T-helper 2 cell treated with Interferon-gamma antibody and Interleukin-4, amounts not matched to agents 100 ng/mL and 5 ng/mL, for 36 hours (primary cell): ENCODE results near the gene CENPC. TPM values are rescaled to one million over a fixed set of nuclear protein-coding genes. Genes with fewer than 3 reads are reported as not detected.

Experiments
- intact Hi-C: fragments of 100-400 bp; cut with micrococcal nuclease; formaldehyde crosslinking; loops from one replicate; pipeline ENCODE4 v1.15.1; 2023
- total RNA-seq: library from RNA; stranded (reverse); gene quantifications from 2 replicates; pipeline ENCODE4 v1.2.3, GENCODE V29; 2022

CENPC gene
- 34.3 and 37.3 TPM in 2 replicates for total RNA-seq

DNA sequence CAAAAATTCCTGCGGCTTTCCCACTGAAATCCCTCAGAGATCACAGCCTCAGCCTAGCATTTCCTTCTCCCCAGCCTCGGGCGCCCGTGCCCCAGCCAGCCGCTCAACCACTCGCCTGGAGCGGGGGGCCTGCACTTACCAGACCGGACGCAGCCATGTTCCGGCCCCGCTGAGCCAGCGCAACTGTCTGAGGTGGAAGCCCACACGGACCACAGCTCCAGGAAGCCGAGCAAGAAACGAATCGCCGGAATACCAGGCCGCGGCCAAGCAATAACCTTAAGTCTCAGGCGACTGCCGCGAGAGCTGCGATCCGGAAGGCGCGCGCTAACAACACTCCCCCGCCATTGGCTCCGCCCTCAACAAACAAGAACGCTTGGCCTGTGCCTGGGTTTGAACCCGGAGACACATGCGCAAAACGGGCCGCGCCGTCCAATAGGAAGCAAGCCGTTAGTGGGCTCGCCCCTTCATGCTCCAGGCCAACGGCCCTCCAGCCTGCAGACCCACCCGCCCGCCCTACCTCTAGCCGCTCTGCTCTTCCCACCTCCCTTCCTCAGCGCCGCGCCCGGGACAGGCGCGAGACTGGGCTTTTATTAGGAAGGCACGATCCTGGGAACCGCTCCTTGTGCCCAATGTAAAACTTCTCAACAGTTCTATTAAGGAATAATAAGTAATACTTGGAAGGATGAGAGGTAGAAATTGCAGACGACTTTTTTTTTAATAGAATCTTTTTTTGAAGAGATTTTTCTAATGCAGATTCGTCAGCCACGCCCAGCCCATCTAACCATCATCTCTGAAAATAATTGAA is at the start of gene CENPC:
Gene CENPC (minus strand): TSS at position 305 of the 805 bp plus-strand sequence. CDS start 148 bp downstream, at position 157.
- intact Hi-C loops: loop anchor here (1.0 to 10.0 kb wide), 8 partner anchors 13 to 799 kb away; partner anchors contain the start of genes STAP1 and UBA6

DNA sequence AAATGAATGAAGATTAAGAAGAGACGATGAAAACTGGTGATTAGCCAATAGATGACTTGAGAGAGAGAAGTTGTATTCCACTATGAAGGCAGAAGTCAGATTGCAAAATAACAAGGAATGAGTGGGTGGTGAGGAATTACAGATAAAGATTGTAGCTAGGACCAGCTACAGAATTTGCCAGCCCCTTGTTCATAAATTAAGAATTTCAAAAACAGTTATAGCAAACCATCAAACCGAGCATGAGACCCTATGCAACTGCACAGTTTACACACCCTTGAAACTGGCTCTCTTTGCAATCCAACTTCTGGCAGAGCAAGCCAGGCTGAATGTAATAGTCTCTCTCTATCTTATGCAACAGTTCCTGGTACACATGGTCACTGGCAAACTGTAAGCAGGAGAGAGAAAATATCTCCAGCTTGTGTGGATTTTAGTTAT is 48.5 kb upstream of the CENPC start:
- intact Hi-C loops: no loop called here

- intact Hi-C loops: no loop called here
These were observed 41.9 kb upstream of the CENPC start for GRCh38 chr4:67587156-67587555.

- intact Hi-C loops: no loop called here
These were observed 39.2 kb upstream of the CENPC start for GRCh38 chr4:67584496-67584895.

DNA sequence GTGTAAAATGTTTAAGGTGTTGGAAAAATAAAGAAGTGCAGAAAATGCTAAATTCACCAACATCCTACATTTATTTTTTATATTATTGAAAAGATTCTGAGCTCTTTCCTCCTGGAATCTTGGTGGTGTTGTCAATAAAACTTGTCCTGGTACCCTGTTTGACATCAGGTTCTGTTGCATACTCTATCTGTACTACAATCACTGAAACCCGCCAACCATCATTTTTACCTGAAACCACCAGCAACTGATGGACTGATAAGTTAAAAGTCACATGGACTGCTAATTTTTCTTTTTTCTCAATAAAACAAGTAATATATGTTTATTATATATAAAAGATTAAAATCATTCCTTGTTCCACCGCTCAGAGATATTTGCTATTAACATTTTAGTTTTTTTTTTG is 36.6 kb upstream of the CENPC start:
- intact Hi-C loops: loop anchor here (1.0 to 2.0 kb wide), 4 partner anchors 9 to 118 kb away; partner anchors contain the start of genes CENPC and STAP1

GRCh38 chr4:67581208-67581857 is 36.0 kb upstream of the CENPC start:
- intact Hi-C loops: loop anchor here (1.0 to 2.0 kb wide), 4 partner anchors 8 to 119 kb away; partner anchors contain the start of genes CENPC and STAP1

DNA sequence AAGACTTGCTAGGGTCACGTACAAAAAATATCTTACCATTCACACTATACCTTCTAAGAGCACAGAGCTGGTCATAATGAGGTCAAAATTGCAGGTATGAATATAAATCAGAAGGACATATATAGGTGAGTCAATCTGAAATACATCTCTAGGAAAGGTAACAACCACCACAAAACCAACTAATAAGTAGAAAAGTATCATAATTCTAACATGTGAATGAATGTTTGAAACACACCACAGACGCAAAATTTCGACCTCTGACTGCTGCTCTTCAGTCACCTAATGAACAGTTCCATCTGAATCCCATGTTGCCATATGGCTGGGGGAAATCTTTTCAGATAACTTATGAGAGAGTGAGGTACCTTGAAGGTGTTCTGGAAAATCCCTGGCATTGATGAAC is 35.3 kb upstream of the CENPC start:
- intact Hi-C loops: loop anchor here (2.0 kb wide), 1 partner anchor 36 kb away; the partner anchor contains the start of gene CENPC

DNA sequence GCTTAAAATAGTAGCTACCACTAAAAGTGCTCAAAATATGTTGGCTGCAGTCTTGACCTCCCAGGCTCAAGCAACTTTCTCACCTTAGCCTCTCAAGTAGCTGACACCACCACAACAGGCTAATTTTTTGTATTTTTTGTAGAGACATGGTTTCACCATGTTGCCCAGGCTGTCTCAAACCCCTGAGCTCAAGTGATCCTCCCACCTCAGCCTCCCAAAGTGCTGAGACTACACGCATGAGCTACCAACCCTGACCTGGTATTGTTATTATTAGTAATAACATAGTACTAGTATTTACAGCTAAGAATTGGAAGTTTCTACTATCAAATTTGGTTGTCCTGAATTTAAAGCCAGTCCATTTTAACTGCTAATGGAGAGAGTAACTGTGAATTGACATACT is 31.2 kb upstream of the CENPC start:
- intact Hi-C loops: no loop called here

DNA sequence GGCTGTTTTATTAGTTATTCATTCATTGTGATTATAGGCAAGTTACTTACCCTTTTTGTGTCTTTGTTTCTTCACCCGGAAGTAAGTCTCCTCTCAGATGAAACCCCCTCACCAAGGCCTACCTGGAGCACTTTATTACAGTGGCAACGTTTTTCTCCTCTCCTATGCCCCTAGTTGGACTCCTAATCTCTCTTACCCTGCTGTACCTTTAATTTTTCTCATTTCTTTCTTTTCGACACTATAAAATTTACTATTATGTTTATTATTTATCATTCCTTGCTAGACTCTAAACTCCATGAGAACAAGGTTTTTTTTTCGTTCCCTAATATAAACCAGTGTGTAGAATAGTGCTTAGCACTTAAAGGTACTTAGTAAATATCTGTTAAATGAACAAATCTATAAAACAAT is 30.8 kb upstream of the CENPC start:
- intact Hi-C loops: no loop called here

- intact Hi-C loops: loop anchor here (1.0 kb wide), 1 partner anchor 30 kb away; the partner anchor contains the start of gene CENPC
These were observed 30.1 kb upstream of the CENPC start for GRCh38 chr4:67575232-67576058.

GRCh38 chr4:67573193-67573592 is 27.9 kb upstream of the CENPC start:
- intact Hi-C loops: loop anchor here (1.0 to 5.0 kb wide), 2 partner anchors 8 to 59 kb away; no protein-coding TSS in a partner anchor

DNA sequence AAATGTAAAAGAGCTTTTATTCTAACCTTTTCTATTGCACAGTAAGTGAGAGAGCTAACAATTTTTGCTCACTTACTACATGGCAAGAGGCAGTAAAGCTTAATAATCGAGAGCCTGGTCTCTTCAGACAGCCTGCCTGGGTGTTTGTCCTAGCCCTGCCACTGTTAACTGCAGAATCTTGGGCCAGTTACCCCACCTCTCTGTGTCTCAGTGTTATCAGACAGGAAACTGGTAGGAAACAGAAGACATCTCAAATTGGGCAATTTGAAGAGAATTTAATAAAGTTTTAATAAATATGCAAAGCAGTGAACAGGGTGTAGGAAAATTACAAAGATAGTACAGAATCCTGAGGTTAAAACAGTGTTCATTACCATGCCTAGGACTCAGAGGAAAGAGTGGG is 26.7 kb upstream of the CENPC start:
- intact Hi-C loops: loop anchor here (5.0 kb wide), 1 partner anchor 60 kb away; no protein-coding TSS in a partner anchor

DNA sequence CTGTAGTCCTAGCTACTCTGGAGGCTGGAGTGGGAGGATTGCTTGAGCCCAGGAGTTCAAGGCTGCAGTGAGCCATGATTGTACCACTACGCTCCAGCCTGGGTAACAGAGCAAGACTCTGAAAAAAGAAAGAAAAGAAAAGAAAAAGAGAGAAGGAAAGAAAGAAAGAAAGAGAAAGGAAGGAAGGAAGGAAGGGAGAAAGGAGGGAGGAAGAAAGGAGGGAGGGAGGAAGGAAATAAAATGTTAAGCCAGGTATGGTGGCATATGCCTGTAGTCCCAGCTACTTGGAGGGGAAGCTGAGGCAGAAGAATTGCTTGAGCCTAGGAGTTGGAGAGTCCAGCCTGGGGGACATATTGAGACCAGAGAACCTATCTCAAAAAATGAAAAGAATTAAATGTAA is 25.2 kb upstream of the CENPC start:
- intact Hi-C loops: loop anchor here (5.0 kb wide), 1 partner anchor 62 kb away; no protein-coding TSS in a partner anchor

DNA sequence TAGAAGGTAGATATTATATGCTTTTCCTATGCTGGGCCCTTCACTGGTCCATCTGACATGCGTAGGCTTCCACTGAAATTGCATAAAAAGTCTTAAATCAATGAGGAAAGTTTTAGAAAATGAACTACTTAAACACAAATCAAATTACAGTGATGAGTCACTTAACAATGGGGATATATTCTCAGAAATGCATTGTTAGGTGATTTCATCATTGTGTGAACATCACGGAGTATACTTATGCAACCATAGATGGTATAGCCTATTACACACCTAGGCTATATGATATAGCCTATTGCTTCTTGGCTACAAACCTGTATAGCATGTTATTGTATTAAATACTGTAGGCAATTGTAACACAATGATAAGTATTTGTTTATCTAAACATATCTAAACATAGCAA is 23.5 kb upstream of the CENPC start:
- intact Hi-C loops: no loop called here

DNA sequence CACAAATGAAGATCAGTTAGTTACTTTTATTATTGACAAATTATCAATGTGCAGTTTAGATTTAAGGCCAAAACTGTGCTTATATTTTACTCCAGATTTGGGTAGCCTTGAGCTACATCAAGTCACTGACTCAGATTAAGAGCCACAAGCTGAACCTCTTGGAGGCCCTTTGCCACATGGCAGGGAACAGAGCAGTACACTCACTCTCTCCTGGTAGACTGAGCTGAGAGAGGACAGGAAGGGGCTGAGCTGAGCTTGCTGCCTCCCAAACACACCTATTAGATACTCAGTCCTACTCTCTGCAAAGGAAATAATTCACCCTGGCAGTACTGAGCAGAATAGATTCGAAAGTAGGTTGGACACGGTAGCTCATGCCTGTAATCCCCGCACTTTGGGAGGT is 21.0 kb upstream of the CENPC start:
- intact Hi-C loops: no loop called here

- intact Hi-C loops: no loop called here
These were observed 20.0 kb upstream of the CENPC start for GRCh38 chr4:67565284-67565683.

DNA sequence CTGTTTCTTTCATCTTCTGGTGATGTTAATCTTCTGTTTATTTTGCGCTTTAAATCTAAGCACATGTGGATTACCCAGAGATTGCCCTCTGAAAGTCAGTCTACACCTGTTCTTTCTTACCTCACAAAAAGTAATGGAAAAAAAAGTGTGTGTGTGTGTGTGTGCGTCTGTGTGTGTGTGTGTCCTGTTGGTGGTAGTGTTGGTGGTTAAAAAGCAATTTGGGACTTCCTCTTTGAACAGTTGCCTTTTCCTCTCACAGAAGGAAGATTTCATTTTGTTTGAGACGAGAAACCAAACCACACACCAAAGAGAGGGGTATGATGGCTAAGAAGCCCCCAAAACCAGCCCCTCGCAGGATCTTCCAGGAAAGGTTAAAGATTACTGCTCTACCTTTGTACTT is 13.2 kb upstream of the CENPC start, which contains the start of gene STAP1:
Gene STAP1 (plus strand): TSS at position 235 of the 400 bp plus-strand sequence. CDS start 83 bp downstream, at position 318.
- intact Hi-C loops: loop anchor here (1.0 kb wide), 2 partner anchors 13 to 23 kb away; partner anchors contain the start of gene CENPC

GRCh38 chr4:67556436-67556835 is 11.1 kb upstream of the CENPC start:
- intact Hi-C loops: no loop called here

DNA sequence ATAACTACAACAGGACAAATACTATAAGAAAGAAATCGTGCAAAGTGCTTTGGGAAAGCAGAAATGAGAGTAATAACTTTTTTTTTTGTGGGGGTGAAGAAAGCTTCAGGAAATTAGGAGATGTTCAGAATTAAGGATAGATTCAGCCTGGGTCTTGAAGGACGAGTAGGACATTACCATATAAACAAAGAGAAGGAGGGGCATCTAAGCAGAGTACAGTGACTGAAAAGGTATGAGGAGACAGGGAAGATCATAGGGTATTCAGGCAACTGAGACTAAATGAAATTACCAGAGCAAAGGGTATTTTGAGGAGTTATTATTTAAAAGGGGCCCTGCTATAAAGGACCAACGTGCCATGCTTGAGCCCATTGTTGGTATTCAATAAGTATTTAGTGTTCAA is 10.1 kb upstream of the CENPC start:
- intact Hi-C loops: no loop called here

DNA sequence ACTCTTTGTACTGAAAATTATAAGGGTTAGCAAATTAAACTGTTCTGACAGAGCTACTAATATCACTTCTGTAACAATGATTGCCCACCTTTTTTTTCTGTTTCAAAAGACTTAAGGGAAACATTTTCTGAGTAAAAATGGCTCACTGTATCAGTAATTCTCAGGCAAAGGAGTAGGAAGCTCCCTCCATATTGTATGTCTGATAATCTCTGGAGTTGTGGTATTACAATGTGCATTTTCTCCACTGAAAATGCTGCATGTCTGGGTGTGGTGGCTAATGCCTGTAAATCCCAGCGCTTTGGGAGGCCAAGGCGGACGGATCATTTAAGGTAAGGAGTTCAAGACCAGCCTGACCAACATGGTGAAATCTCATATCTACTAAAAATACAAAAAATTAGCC is 8.8 kb upstream of the CENPC start:
- intact Hi-C loops: no loop called here
